HCT116 (cell line): Measurements from ENCODE around the gene PHACTR1. TPM values are rescaled to one million over a fixed set of nuclear protein-coding genes. Genes with fewer than 3 reads are reported as not detected.

Experiments used
- ATAC-seq: fragments of 200-7000 bp; cut with Tn5 transposase; 2 replicates; pipeline ENCODE4 v1.9.1; 2020; ENCODE audit warnings: mild to moderate bottlenecking, moderate library complexity
- BruUV-seq: library from RNA; stranded (reverse); fragments of 400-500 nt; replicated peaks from 2 replicates; lab custom pipeline; 2021; lab: Mats Ljungman, UMichigan
- CTCF ChIA-PET: fragments of 300-600 bp; sonication (Branson Sonifier 250); formaldehyde crosslinking; loops from one replicate; lab custom pipeline; 2021; ENCODE audit warnings: antibody characterized with exemption; lab: Charles Lee
- POLR2A ChIA-PET: fragments of 300-600, 350-600 bp; sonication (Branson Sonifier 250); formaldehyde crosslinking; loops from one replicate; lab custom pipeline; 2021; ENCODE audit warnings: antibody characterized with exemption; lab: Charles Lee
- RAD21 ChIA-PET, 2 experiments: fragments of 300-600 bp; sonication (Branson Sonifier 250); formaldehyde crosslinking; loops; one replicate each; lab custom pipeline; 2023; ENCODE audit warnings: low total read pairs in 2 of 2; ENCODE audit not compliant: uncharacterized antibody in 2 of 2, unreplicated experiment in 2 of 2, low non-redundant PET in 1 of 2; lab: Charles Lee
- DNase-seq: peaks from one replicate; pipeline ENCODE4 v3.0.0-alpha.2; 2010; ENCODE audit warnings: low read depth, low spot score
- H2AFZ ChIP-seq: fragments of 200-600 bp; shearing (Covaris generic), sonication (generic); 2 replicates; pipeline ENCODE4 v1.6.1; 2017; ENCODE audit warnings: low read depth, mixed run types, mixed read lengths, antibody characterized with exemption, low read length; ENCODE audit not compliant: poor library complexity, severe bottlenecking
- H3K27ac ChIP-seq: 2 replicates; pipeline ENCODE4 v1.5.1; 2012; ENCODE audit warnings: low read depth, low read length
- H3K27me3 ChIP-seq: fragments of 200-600 bp; sonication (generic); 2 replicates; pipeline ENCODE4 v1.6.1; 2016; ENCODE audit warnings: mixed run types, low read length, mixed read lengths; ENCODE audit not compliant: insufficient read depth
- H3K36me3 ChIP-seq, 2 experiments: fragments of 200-500 bp in 1 of 2; fragments of 200-600 bp in 1 of 2; sonication (Bioruptor generic) in 1 of 2; sonication (generic) in 1 of 2; 2 replicates each; pipeline versions ENCODE4 v1.5.1 to v1.6.1; 2014 to 2016; ENCODE audit warnings: low read length in 2 of 2, inconsistent platforms in 1 of 2, mixed read lengths in 1 of 2, mixed run types in 1 of 2; ENCODE audit not compliant: insufficient read depth in 2 of 2, control insufficient read depth in 1 of 2
- H3K4me1 ChIP-seq, 2 experiments: fragments of 200-600 bp in 1 of 2; sonication (generic) in 1 of 2; 2 replicates each; pipeline versions ENCODE4 v1.5.1 to v1.6.1; 2012 to 2017; ENCODE audit warnings: low read length in 2 of 2, inconsistent platforms in 1 of 2, mild to moderate bottlenecking in 1 of 2, mixed read lengths in 1 of 2, mixed run types in 1 of 2, moderate library complexity in 1 of 2; ENCODE audit not compliant: insufficient read depth in 2 of 2, control insufficient read depth in 1 of 2
- H3K4me2 ChIP-seq: fragments of 200-600 bp; sonication (generic); 2 replicates; pipeline ENCODE4 v1.6.1; 2017; ENCODE audit warnings: mixed run types, low read length, mixed read lengths
- H3K4me3 ChIP-seq, 2 experiments: fragments of 200-600 bp in 1 of 2; sonication (generic) in 1 of 2; replicated peaks in 1 of 2; 2 replicates each; pipeline ENCODE4 v1.5.1; 2011 to 2016; ENCODE audit warnings: low read length in 2 of 2, control low read depth in 1 of 2, low read depth in 1 of 2, mild to moderate bottlenecking in 1 of 2, mixed read lengths in 1 of 2, mixed run types in 1 of 2
- H3K79me2 ChIP-seq: fragments of 200-600 bp; sonication (generic); 2 replicates; pipeline ENCODE4 v1.6.1; 2017; ENCODE audit warnings: mild to moderate bottlenecking, mixed run types, low read length, moderate library complexity, mixed read lengths; ENCODE audit not compliant: insufficient read depth
- H3K9ac ChIP-seq: fragments of 200-600 bp; sonication (generic); 2 replicates; pipeline ENCODE4 v1.6.1; 2016; ENCODE audit warnings: low read length, mixed read lengths
- H3K9me2 ChIP-seq: fragments of 200-600 bp; sonication (generic), shearing (Covaris generic); 2 replicates; pipeline ENCODE4 v1.6.1; 2017; ENCODE audit warnings: mixed run types, mild to moderate bottlenecking, moderate library complexity; ENCODE audit not compliant: insufficient read depth
- H3K9me3 ChIP-seq, 2 experiments: fragments of 200-500 bp in 1 of 2; fragments of 200-600 bp in 1 of 2; sonication (Bioruptor generic) in 1 of 2; sonication (generic) in 1 of 2; 2 replicates each; pipeline ENCODE4 v1.6.1; 2014 to 2017; ENCODE audit warnings: low read length in 2 of 2, mixed read lengths in 2 of 2, inconsistent platforms in 1 of 2, low read depth in 1 of 2, mild to moderate bottlenecking in 1 of 2, mixed run types in 1 of 2, moderate library complexity in 1 of 2; ENCODE audit not compliant: control insufficient read depth in 1 of 2, insufficient read depth in 1 of 2
- H4K20me1 ChIP-seq: fragments of 200-600 bp; sonication (generic), shearing (Covaris generic); 2 replicates; pipeline ENCODE4 v1.6.1; 2017; ENCODE audit warnings: mixed run types, mild to moderate bottlenecking, moderate library complexity; ENCODE audit not compliant: insufficient read depth
- CEBPB ChIP-seq: IDR thresholded peaks from 2 replicates; pipeline ENCODE4 v1.6.1; 2012; ENCODE audit warnings: low read depth
- ELF1 ChIP-seq: IDR thresholded peaks from 2 replicates; pipeline ENCODE4 v1.6.1; 2012; ENCODE audit warnings: low read depth, borderline replicate concordance
- JUND ChIP-seq: IDR thresholded peaks from 2 replicates; pipeline ENCODE4 v1.6.1; 2012
- MAX ChIP-seq: IDR thresholded peaks from 2 replicates; pipeline ENCODE4 v1.6.1; 2012
- REST ChIP-seq: IDR thresholded peaks from 2 replicates; pipeline ENCODE4 v1.6.1; 2012; ENCODE audit warnings: low read depth
- SIN3A ChIP-seq: IDR thresholded peaks from 2 replicates; pipeline ENCODE4 v1.6.1; 2012; ENCODE audit warnings: low read depth
- TCF7L2 ChIP-seq: IDR thresholded peaks from 2 replicates; pipeline ENCODE4 v1.7.0; 2011; ENCODE audit warnings: borderline replicate concordance, inconsistent platforms; ENCODE audit not compliant: insufficient read depth, insufficient read length; ENCODE audit errors: extremely low read depth
- YY1 ChIP-seq: IDR thresholded peaks from 2 replicates; pipeline ENCODE4 v1.6.1; 2011; ENCODE audit warnings: low read length, low read depth, moderate library complexity, mild to moderate bottlenecking; ENCODE audit not compliant: insufficient replicate concordance; ENCODE audit errors: extremely low read depth
- ZFX ChIP-seq: fragments of 450-650 bp; IDR thresholded peaks from 2 replicates; pipeline ENCODE4 v1.6.1; 2017
- ZNF274 ChIP-seq: fragments of 200-500 bp; sonication (Bioruptor generic); IDR thresholded peaks from 2 replicates; pipeline ENCODE4 v1.6.1; 2014; ENCODE audit warnings: mild to moderate bottlenecking, low read depth, low read length, inconsistent platforms
- intact Hi-C: fragments of 100-400 bp; cut with micrococcal nuclease; formaldehyde crosslinking; loops from 2 replicates; pipeline ENCODE4 v1.10.0; 2022
- total RNA-seq: library from RNA; stranded (reverse); gene quantifications from one replicate; pipeline ENCODE4 v1.2.1, GENCODE V29; 2021; ENCODE audit not compliant: unreplicated experiment
- TF ChIP-seq, protein P1 (sequence below), 3 experiments: fragments of 200-600 bp in 1 of 3; sonication (generic) in 1 of 3; IDR thresholded peaks in 2 of 3; conservative IDR thresholded peaks in 1 of 3; 2 replicates each; pipeline ENCODE4 v1.5.1; 2012 to 2017; ENCODE audit warnings: low read depth in 2 of 3, low read length in 2 of 3, antibody characterized with exemption in 1 of 3, borderline replicate concordance in 1 of 3, control low read depth in 1 of 3, mild to moderate bottlenecking in 1 of 3, mixed read lengths in 1 of 3, mixed run types in 1 of 3, moderate library complexity in 1 of 3; ENCODE audit not compliant: insufficient read depth in 1 of 3
- TF ChIP-seq, protein P2 (sequence below): IDR thresholded peaks from 2 replicates; pipeline ENCODE4 v1.6.1; 2011; ENCODE audit warnings: mild to moderate bottlenecking, low read length, moderate library complexity; ENCODE audit not compliant: insufficient replicate concordance; ENCODE audit errors: extremely low read depth

The PHACTR1 gene
- total RNA-seq, 1 experiment from 2014 or later, result 0.17 TPM

- no peak for TF ChIP-seq REST
Observed at GRCh38 chr6:13044390-13044789, 327.8 kb downstream of the PHACTR1 start (continued).

DNA sequence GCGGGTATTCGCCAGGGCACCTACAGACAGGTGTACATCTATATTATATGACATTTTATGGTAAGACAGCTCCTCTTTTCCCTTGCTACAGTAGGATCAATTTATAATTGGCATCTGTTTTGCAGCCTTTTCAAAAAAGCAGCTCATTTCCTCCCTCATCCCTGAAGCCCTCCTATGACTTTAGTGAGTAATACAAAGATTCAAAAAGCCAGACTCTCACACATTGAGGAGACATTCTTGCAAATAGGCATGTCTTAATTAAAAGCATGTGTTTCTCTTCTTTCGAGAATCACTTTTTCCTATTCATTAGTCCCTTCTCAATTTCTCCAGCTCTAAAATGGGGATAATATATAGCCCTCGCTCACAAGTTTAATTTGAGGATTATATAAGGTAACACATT is 328.3 kb downstream of the PHACTR1 start:
- H3K36me3 ChIP-seq, result no peaks in the 10 kb centered on the region; a peak in 1 of 4 replicates
- H2AFZ ChIP-seq, result no peak overlapping the region
- H3K4me3 ChIP-seq, result no peak overlapping the region
- H3K9me2 ChIP-seq, result no peaks in the 10 kb centered on the region
- no peaks in the 10 kb centered on the region for H3K27me3 ChIP-seq
- ChIA-PET CTCF (no interaction called here), POLR2A (no interaction called here), RAD21 (no interaction called here)
- H3K27ac ChIP-seq, result no peak overlapping the region
- H3K79me2 ChIP-seq, result no peaks in the 10 kb centered on the region
- no peak for DNase-seq
- H4K20me1 ChIP-seq, result no peaks in the 10 kb centered on the region
- H3K4me1 ChIP-seq, result peaks cover 0 to 7% of the 10 kb centered on the region in 2 experiments; a peak in 2 of 4 replicates
- no TSS peak for BruUV-seq
- no peak overlapping the region; the same call in 1 of the 2 replicates for H3K4me2 ChIP-seq
- H3K9ac ChIP-seq, result no peak overlapping the region
- intact Hi-C loops, result no loop called here
- H3K9me3 ChIP-seq, result no peaks in the 10 kb centered on the region
- no peak for ATAC-seq
- TF ChIP-seq CEBPB (no peak), ZNF274 (no peak), JUND (no peak), MAX (no peak), TCF7L2 (no peak), YY1 (no peak), SIN3A (no peak), ELF1 (no peak), REST (no peak), ZFX (no peak)
- TF ChIP-seq, protein P1, sequence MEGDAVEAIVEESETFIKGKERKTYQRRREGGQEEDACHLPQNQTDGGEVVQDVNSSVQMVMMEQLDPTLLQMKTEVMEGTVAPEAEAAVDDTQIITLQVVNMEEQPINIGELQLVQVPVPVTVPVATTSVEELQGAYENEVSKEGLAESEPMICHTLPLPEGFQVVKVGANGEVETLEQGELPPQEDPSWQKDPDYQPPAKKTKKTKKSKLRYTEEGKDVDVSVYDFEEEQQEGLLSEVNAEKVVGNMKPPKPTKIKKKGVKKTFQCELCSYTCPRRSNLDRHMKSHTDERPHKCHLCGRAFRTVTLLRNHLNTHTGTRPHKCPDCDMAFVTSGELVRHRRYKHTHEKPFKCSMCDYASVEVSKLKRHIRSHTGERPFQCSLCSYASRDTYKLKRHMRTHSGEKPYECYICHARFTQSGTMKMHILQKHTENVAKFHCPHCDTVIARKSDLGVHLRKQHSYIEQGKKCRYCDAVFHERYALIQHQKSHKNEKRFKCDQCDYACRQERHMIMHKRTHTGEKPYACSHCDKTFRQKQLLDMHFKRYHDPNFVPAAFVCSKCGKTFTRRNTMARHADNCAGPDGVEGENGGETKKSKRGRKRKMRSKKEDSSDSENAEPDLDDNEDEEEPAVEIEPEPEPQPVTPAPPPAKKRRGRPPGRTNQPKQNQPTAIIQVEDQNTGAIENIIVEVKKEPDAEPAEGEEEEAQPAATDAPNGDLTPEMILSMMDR (IDR thresholded peaks at IDR 0.05 in 2 of 3, conservative IDR thresholded peaks at IDR 0.05 in 1 of 3; ENCODE audit: borderline replicate concordance in 1 of 3, insufficient read depth in 1 of 3, low read depth in 2 of 3, low read length in 2 of 3), result no peak
- TF ChIP-seq, protein P2, sequence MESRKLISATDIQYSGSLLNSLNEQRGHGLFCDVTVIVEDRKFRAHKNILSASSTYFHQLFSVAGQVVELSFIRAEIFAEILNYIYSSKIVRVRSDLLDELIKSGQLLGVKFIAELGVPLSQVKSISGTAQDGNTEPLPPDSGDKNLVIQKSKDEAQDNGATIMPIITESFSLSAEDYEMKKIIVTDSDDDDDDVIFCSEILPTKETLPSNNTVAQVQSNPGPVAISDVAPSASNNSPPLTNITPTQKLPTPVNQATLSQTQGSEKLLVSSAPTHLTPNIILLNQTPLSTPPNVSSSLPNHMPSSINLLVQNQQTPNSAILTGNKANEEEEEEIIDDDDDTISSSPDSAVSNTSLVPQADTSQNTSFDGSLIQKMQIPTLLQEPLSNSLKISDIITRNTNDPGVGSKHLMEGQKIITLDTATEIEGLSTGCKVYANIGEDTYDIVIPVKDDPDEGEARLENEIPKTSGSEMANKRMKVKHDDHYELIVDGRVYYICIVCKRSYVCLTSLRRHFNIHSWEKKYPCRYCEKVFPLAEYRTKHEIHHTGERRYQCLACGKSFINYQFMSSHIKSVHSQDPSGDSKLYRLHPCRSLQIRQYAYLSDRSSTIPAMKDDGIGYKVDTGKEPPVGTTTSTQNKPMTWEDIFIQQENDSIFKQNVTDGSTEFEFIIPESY, result no peak
